Stimulated activated CD8-positive, alpha-beta memory T cell treated with anti-CD3 and anti-CD28 coated beads, Interleukin-12 subunit alpha, Interleukin-12 subunit beta, amount 100 ng/mL, for 1 hour (primary cell): ENCODE measurements around the gene PARP3.

Experiments used
- DNase-seq: peaks from one replicate; pipeline ENCODE4 v3.0.0-alpha.2; 2020; ENCODE audit warnings: low read depth

The PARP3 gene

DNA sequence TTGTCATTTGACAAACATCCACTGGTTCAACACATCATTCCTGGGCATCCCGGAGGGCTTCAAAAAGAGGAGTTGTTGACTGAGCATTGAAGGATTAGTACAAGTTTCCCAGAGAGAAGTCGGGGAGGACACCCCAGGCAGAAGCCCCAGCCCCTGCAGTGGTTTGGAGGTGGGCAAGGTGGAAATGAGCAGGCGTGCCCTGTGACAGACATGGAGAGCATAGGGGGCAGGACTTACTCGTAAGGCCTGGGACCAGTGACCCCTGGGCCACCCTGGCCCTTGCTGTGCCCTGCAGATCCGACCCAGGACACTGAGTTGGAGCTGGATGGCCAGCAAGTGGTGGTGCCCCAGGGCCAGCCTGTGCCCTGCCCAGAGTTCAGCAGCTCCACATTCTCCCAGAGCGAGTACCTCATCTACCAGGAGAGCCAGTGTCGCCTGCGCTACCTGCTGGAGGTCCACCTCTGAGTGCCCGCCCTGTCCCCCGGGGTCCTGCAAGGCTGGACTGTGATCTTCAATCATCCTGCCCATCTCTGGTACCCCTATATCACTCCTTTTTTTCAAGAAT is 5.9 kb downstream of the PARP3 start:
- no peak for DNase-seq

DNA sequence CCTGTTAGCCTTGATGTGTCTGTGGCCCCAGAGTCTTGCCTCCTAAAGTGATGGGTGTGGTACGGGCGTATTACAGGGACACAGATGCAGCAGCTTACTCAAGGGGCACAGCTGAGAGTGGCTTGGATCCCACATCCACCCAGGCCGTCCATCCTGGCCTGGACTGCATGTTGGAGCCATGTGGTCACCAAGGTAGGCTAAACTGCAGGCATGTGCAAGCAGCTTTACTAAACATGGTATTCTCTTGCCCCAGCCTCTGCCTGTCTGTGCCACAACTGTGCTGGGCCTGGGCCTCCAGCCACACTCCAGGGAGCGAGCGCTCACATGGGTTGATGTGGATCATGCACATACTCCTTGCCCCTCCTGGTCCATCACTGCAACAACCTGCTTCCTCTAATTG is 7.0 kb downstream of the PARP3 start:
- DNase-seq: no peak

DNA sequence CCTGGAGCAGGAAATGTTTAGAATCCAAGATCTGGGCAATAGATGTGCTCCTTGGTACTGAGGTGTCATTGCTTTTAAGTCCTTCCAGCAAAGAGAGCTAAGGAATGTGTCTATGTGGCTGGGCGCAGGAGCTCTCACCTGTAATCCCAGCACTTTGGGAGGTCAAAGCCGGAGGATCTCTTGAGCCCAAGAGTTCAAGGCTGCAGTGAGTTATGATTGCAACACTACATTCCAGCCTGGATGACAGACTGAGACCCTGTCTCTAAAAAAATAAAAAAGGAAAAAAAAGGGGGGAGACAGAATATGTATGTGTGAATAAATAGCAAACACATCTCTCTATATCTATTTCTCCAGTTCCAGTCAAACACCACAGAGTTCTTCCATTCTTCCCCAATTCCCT is 8.7 kb downstream of the PARP3 start:
- DNase-seq: no peak

DNA sequence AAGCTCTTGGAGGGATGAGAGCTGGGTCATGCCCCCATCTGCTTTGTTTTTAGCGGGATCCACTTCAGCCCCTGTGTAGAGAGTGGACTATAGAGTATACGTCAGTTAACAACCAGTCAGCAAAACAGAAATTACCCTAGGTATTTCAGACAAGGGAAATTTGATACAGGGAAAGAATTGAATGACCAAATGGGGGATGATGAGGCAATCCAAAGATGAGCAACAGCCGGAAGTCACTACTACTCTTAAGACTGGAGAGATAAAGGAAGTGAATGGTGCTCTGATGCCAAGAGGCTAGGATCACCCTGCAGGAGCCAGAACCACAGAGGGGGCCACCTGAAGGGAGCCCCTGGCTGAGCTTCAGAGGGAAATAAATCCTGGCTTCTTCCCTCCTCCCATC is 11.3 kb downstream of the PARP3 start:
- DNase-seq: no peak

DNA sequence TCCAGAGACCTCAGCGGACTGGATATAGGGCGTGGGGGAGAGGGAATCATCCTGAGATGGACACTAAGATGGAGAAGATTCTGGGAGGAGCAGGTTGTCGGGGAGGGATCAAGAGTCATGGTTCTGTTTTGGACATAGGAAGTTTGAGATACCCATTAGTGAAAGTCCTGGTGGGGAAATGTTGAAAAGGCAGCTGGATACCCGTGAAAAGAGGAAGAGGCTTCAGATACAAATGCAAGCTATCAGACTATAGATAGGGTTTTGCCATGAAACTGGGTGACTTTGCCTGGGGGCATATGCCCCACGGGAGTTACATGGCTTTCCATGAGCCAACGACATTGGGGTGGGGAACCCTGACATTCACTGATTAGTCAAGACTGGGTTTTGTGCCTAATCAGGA is 11.9 kb downstream of the PARP3 start:
- DNase-seq: no peak

DNA sequence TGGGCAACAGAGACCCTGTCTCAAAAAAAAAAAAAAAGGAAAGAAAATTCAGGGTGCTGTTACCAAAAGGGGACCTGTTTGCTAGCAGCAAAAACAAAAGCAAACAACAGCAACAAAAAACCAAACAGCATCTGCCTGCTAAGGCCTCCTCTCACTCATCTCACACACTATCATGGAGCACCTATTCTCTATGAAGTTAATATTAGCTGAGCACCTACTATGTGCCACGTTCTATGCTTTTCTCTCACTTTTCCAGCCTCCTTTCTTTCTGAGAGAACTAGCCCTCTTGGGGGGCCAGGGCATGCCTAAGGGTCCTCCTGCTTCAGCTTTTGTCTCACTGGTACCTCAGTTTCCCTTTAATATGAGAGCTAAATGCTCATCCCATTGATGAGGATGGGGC is 12.6 kb downstream of the PARP3 start:
- DNase-seq: no peak

DNA sequence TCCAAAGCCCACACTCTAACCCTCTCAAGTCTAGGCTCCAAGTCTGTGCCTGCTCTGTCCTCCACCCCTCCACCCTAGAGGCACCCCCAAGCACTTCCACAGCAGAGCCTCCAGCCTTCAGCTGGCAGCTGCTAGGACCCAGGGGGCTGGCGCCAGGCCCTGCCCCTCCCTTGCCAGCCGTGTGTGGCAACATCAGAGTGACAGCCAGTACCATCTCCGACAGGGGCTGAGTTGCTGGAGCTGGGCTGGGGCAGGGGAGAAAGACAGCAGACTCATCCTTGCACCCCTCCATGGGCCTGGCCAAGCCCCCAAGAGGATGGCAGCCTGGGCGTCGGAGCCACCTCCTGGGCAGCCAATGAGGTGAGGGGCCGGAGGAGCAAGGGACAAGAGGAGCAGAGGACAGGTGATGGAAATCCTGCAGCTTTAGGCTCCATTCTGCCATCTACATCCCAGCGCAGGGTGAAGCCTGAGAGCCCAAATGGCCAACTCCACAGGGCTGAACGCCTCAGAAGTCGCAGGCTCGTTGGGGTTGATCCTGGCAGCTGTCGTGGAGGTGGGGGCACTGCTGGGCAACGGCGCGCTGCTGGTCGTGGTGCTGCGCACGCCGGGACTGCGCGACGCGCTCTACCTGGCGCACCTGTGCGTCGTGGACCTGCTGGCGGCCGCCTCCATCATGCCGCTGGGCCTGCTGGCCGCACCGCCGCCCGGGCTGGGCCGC is 13.2 kb downstream of the PARP3 start, which contains the start of gene GPR62:
TSS of gene GPR62 (plus strand) at position 207 of the 718 bp plus-strand sequence. CDS start at position 479, 272 bp downstream.
- DNase-seq: no peak

DNA sequence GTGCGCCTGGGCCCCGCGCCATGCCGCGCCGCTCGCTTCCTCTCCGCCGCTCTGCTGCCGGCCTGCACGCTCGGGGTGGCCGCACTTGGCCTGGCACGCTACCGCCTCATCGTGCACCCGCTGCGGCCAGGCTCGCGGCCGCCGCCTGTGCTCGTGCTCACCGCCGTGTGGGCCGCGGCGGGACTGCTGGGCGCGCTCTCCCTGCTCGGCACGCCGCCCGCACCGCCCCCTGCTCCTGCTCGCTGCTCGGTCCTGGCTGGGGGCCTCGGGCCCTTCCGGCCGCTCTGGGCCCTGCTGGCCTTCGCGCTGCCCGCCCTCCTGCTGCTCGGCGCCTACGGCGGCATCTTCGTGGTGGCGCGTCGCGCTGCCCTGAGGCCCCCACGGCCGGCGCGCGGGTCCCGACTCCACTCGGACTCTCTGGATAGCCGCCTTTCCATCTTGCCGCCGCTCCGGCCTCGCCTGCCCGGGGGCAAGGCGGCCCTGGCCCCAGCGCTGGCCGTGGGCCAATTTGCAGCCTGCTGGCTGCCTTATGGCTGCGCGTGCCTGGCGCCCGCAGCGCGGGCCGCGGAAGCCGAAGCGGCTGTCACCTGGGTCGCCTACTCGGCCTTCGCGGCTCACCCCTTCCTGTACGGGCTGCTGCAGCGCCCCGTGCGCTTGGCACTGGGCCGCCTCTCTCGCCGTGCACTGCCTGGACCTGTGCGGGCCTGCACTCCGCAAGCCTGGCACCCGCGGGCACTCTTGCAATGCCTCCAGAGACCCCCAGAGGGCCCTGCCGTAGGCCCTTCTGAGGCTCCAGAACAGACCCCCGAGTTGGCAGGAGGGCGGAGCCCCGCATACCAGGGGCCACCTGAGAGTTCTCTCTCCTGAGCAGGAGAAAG is 14.0 kb downstream of the PARP3 start:
- DNase-seq: no peak

DNA sequence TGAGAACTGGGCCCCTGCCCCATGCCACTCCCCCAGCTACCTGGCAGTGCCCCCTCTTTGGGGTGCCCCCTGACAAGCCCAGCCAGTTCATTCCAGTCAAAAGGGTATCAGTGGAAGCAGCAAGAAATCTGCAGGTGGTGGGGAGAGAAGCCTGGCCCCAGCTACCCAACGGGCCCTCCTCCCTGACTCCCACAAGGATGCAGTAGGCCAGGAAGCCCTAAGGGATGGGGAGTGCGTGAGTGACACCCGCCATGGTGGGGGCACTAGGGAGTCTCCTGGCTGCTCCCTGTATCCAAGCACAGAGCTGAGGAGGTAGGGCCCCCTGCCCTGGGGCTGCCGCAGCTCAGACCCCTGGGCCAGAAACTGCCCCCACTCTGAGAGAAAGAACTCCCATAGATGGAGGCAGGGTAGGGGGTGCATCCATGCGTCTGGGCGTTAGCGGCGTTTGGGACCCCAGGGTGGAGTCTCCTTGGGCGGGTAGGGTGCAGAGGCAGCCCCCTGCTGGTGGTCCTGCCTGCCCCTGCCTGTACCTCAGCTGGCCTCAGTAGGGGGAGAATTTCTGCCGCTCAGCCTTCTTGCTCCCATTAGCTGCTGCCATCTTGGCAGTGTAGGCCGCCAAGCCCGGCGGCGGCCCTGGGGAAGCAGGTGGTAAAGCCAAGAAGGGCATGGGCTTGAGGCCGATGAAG is 15.5 kb downstream of the PARP3 start:
- no peak for DNase-seq

DNA sequence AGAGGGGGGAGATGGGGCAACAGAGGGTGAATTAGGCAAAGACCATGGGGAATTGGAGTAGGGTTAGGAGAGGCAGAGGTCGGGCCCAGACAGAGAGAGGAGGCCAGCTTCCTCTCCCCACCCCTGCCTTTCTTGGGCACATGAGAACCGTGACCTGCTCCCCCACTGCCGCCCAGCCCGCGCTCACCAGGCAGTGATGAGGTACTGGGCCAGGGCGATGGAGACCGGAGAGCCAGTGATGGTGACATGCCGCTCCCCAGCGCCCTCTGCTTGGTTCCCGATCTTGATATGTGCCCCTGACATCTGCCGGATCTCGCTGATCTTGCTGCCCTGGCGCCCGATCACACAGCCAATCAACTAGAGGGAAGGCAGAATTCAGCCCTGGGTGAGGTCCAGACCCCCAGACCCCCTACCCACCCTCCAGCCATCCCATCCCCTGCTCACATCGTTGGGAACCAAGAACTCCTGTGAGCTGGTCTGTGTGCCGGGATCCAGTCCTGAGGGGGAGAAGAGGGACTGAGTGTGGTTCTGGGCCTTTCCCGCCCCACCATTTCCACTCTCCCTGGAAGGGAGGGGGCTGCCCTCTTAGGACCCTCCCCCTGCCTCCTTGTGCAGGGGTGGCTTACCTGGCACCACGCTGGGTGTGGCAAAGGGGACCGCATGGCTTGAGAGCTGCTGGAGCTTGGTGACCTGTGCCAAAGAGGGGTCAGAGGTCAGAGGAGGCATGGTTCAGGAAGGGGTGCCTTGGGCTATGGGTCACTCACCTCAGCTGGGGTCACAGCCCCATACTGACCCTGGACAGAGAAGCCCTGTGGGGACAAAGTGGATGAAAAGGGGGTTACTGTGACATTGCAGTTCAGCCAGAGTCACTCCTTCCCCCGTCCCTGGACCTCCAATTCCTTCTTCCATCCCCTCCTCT is 16.7 kb downstream of the PARP3 start:
- no peak for DNase-seq

DNA sequence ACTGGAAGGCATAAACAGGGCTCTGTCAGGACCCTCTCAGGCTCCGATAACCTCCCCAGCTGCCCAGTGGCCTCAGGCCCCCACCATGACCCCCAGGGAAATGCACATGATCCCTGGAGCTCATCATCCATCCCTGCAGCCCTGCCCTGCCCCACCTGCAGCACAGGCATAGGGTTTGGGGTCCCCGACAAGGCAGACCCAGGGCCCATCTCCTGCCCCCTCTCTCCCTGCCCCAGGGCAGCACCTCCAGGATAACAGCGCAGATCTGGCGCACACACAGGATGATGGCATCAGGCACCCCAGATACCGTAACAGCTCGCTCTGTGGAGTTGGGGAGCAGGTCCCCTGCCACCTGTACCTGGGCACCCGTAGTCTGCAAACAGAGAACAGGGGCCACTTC is 17.5 kb downstream of the PARP3 start:
- DNase-seq: no peak

DNA sequence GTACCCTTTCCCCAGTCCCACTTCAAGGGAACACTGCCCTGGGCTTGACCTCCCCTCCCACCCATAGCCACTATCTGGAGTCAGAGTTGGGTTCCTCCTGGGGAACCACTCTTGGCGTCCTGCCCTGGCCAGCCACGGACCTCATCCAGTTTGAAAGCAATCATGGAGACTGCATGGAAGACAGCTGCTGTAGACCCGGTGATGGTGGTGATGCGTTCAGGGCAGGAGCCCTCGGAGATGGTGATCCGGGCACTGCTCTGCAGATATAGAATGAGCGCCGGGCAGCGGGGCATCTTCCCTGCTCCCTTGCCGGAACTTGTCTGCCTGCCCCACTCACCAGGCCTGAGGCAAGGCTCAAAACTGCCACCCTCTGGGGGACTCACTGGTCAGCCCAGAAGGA is 18.2 kb downstream of the PARP3 start:
- DNase-seq: no peak

DNA sequence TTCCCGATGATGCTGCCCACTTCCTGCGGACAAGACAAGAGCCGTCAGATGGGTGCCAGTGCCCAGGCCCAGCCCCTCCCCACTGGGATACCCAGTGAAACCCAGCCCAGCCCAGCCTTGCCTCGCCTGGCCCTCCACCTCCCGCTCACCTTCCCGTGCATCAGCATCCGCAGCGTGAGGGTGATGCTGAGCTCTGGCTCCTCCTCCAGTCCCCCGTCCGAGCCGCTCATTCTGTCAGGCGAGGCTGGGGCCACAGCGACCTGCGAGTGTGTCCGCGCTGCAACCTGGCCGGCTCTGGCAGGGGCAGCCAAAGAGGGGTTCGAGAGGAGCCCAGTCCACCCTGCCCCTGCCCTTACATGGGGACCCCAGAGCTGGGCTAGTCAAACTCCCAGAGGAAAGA is 18.8 kb downstream of the PARP3 start:
- DNase-seq: no peak

DNA sequence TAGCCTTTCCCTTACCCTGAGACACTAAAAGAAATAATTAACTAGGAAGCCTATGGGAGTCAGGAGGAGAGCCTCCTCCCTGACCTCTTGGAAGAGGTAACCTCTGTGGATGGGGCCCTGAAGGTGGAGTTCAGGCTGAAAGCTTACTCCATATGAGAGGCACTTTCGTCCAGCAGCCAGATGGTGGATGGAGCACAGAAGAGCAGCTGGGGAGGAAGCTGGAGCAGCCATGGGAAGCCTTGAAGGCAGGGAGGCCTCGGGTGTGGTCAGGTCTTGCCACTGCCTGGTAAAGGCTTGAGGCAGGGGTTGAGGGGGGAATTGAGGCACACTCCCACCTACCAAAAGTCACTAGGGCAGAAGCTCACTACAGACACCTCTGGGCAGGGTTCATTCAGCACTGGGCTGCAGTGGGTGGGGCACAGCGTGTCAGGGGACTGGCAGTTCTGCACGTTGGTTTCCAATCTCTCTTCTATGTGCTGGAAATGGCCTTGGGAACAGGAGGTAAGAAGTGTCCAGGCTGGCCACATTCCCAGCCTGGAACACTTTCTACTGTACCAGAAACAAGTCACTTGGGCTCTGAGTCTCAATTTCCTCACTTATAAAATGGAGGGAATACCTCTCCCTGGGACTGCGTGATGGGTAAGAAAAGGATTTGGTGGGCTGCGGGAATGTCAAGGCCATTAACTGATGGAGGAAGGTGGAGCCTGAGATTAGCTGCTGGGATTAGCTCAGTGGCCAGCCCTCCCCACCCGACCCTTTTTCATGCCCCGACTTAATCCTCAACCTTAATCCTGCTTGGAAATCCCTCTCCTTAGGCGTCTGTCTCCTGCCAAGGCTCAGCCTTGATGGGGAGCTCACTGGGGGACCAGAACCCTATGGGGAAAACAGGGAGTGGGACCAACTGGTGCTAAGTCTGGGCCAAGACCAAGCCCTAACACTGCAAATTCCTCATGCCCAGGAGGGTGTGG is 19.7 kb downstream of the PARP3 start:
- DNase-seq: no peak

DNA sequence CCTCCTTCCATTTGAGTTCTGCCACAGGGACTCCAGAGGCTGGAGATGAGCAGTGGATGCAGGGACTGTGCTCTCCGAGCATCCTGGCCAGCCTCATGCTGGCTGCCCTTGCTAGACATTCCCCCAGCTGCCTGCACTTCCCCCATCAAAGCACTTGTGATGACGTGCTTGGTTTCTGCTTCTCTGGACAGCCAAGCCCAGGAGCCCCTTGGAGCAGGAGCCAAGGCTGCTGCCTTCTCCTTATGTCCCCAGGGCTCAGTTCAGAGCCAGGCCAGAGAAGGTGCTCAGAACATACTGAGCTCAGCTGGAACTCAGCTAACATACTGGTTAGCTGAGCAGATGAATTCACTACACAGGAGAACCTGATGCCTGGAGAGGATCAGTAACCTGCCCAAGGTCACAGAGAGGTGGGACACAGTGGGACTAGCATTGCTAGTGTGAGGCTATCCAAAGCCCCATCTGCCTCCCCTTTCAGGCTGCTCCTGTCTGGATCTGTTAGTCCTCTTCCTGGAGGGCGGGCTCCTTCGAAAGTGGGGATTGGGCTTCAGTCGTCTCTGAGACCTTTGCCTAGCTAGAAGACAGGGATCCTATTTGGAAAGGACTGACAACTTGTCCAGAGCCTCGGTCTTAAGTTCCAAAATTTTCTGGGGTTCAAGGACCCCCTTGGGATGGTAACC is 20.8 kb downstream of the PARP3 start:
- no peak for DNase-seq

DNA sequence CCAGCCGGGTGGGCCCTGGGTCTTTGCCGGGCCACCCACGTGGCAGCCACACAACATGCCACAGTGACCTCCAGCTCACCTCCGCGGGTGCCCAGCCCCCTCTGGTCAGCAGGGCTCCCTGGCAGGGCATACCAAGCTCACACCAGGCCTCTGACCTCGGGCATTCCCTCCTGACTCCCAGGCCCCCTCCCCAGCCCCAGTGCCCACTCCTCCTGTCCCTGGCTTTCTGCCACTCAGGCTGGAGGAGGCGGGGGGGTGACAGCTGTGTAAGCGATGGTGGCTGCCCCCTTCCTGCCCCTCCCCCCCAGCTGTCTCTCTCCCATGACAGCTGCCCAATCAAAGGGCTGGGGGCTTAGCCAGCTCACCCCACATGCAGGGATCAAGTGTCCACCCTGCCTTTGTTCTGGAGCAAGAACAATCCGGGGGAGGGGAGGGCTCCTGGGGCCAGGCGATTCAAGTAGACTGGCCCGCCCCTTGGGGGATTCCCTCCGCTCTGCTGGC is 21.8 kb downstream of the PARP3 start:
- DNase-seq: no peak

DNA sequence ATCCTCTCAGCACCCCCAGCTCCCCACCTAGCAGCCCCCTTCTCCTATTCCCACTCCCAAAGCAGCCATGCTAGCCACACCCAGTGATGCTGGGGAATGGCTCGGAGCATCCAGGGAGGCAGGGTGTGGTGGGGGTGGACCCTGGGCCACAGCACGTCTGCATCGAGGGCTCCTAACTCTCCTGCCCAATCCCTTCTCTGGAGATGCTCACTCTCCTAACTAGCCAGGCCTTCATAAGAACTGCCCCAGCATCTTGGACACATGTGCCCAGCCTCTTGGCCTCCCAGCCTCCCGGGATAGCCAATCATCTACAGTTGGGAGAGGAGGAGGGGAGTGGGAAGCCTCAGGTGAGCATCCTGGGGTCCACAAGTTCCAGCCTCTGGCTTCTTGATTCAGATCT is 22.4 kb downstream of the PARP3 start:
- no peak for DNase-seq

DNA sequence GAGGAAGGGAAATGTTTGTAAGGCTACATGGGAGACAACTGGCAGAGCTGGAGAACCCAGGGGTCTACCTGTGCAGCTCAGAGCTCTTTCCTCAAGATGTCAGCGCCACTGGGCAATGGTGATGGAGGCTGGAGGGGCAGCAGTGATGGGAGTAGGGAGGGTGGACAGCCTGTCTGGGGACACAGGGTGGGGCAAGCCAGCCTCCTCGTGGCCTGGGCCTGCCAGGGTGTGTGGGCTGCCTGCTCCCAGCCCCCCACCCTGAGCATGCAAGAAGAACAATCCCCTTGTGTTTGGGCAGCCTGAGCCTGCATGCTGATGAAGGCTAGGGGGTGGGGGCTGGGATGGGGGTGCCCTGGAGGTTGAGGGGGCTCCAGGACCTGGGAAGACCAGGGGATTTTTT is 23.9 kb downstream of the PARP3 start:
- no peak for DNase-seq

DNA sequence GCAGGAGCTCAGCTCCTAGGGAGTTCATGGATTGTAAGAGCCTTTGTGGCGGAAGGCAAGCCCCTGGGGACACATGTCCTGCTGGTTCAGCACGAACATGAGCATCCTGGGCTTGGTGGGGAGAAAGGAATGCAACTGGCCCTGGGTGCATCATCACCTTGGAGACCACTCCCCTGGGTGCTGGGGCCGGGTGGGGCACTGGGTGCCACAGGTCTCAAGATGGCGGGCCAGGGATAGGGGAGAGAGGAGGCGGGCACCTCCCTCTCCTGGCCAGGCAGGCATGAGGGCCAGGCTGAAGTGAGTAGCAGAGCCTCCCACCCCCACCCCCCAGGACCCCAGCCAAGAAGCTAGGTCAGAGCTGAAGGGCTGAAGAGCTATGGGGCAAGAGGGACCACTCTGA is 24.3 kb downstream of the PARP3 start:
- DNase-seq: no peak
